Stimulated activated CD4-positive, alpha-beta T cell treated with anti-CD3 and anti-CD28 coated beads, Interleukin-2, amount 100 ng/mL, for 4 hours (primary cell): Measurements from ENCODE around the gene TMC5.
"Not testable (repeated sequence)": the region's sequence is repeated elsewhere in the genome, so short reads cannot be mapped to it uniquely, and the experiment has no call there.

ENCODE experiments used
- DNase-seq: peaks from one replicate; pipeline ENCODE4 v3.0.0-alpha.2; 2020; ENCODE audit warnings: low read depth

TMC5 gene

DNA sequence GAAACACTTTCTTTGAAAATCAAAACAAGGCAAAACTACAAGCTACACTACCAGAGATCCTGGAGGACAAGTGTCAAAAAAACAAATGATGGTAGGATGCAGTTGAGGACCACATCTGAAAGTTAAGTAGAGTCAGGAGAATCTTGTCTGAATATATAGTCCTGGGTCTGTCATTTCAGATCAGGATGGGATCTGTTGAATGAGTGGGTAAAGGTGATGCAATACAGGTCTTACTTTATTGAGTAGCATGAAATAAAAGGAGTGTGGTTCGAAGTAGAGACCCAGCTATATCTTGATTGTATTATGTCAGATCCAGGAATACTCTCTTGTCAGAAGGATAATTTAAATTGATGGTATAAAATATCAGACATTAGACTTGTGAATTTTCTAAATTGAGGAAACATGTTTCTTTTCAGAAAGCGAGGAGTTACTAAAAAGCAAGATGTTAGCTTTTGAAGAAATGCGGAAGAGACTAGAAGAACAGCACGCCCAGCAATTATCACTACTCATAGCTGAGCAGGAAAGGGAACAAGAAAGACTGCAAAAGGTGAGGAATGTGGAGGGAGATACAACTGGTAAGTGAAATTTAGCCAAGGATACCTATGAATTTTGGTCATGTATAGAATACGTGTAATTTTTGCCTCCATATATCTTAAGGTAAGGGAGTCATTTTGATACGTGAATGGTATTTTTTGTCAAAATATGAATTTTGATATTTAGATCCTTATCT is 122.7 kb downstream of the TMC5 start:
- DNase-seq = no peak

DNA sequence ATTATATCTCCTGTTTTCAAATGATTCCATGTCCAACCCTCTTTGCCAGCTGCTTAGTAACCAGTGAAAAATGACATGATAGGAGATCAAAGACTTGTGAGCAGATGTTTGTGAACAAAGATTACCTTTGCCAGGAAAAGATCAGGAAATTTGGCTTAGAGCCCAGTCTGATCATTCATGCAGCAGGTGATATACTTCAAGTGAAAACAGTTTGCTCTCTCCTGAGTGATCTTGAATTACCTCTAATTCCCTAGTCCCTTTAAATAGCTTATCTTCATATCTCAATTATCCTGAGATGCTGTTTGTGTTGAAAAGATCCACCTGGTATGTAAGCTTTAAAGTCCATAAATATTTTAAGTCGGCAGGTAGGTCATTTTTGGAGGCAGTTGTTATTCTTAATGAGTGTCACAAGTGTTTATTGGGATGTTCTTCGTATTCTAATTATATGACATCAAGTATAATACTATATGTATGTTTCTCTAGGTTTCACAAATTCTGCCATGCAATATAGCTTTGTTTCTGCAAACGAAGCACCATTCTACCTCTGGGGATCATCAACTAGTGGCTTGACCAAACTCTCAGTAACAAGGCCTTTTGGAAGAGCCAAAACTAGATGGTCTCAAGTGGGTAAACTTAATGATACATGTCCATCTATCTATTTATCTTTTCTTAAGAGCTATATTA is 124.6 kb downstream of the TMC5 start:
- no peak for DNase-seq

DNA sequence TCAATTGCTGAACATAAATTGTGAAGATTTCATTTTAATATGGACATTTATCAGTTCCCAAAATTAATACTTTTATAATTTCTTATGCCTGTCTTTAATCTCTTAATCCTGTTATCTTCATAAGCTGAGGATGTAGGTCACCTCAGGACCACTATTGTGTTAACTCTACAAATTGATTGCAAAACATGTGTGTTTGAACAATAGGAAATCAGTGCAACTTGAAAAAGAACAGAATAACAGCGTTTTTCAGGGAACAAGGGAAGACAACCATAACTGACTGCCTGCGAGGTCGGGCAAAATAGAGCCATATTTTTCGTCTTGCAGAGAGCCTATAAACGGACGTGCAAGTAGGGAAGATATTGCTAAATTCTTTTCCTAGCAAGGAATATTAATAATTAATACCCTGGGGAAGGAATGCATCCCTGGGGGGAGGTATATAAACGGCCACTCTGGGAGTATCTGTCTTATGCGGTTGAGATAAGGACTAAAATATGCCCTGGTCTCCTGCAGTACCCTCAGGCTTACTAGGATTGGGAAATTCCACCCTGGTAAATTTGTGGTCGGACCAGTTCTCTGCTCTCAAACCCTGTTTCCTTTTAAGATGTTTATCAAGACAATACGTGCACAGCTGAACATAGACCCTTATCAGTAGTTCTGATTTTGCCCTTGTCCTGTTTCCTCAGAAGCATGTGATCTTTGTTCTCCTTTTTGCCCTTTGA is 125.8 kb downstream of the TMC5 start:
- not testable (repeated sequence) for DNase-seq

DNA sequence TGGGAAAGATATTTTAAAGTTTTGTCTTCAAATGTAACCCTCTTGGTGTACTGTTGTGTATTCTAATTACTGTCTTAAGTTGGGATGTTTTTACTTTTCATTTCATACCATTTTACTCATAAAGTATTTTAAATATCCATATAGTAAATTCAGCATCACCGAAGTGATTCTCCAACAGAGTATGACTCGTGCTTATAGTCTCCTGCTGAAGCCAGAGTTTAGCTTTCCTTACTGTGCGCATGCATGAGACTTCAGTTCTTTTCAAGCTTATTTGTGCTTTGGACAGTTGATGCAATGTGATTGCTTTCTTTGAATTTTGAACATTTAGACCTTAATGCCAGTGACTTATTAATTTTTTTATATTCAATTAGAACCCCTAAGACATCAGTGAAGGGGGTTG is 130.5 kb downstream of the TMC5 start:
- no peak for DNase-seq
